Measurements from ENCODE around the gene TRPM2.

DNA sequence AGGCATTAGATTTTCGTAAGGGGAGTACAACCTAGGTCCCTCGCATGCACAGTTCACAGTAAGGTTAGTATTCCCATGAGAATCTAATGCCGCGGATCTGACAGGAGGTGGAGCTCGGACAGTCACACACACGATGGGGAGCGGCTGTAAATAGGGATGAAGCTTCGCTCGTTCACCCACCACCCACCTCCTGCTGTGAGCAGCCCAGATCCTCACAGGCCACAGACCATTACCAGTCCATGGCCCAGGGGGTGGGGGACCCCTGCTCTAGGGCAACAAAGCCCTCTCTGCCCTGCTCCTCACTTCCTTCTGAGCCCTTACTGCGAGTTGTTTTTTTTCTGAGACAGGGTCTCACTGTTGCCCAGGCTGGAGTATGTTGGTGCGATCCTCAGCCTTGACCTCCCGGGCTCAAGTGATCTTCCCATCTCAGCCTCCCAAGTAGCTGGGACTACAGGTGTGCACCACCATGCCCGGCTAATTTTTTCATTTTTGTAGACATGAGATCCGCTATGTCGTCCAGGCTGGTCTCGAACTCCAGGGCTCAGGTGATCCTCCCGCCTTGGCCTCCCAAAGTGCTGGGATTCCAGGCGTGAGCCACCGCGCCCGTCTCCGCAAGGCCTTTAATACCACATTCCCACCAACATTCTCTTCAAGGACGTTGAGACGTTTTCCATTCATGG lies 21.3 kb downstream of the TRPM2 start:
- TF ChIP-seq, protein P1, sequence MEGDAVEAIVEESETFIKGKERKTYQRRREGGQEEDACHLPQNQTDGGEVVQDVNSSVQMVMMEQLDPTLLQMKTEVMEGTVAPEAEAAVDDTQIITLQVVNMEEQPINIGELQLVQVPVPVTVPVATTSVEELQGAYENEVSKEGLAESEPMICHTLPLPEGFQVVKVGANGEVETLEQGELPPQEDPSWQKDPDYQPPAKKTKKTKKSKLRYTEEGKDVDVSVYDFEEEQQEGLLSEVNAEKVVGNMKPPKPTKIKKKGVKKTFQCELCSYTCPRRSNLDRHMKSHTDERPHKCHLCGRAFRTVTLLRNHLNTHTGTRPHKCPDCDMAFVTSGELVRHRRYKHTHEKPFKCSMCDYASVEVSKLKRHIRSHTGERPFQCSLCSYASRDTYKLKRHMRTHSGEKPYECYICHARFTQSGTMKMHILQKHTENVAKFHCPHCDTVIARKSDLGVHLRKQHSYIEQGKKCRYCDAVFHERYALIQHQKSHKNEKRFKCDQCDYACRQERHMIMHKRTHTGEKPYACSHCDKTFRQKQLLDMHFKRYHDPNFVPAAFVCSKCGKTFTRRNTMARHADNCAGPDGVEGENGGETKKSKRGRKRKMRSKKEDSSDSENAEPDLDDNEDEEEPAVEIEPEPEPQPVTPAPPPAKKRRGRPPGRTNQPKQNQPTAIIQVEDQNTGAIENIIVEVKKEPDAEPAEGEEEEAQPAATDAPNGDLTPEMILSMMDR (IDR thresholded peaks at IDR 0.05) = no peak
- TF ChIP-seq POLR2AphosphoS5 (IDR thresholded peaks at IDR 0.05) = no peak
- no peak for TF ChIP-seq POLR2A (IDR thresholded peaks at IDR 0.05)

Data from stomach (tissue), 4 donors.